ENCODE measurements around the gene MPHOSPH9. TPM values are rescaled to one million over a fixed set of nuclear protein-coding genes. Genes with fewer than 3 reads are reported as not detected.

Gene MPHOSPH9
- 14.9 and 22.2 TPM in 2 replicates for total RNA-seq

GRCh38 chr12:123232807-123233504 lies at the start of gene MPHOSPH9, which contains the start of gene MTRFR:
TSS of gene MPHOSPH9 (minus strand) at chr12:123233141. CDS start at chr12:123230364, 2,777 bp downstream.
TSS of gene MTRFR (plus strand) at chr12:123233436. CDS start at chr12:123253675, 20,239 bp downstream.

GRCh38 chr12:123150744-123151456 lies 82.0 kb downstream of the MPHOSPH9 start, which contains the start of gene PITPNM2:
TSS of gene PITPNM2 (minus strand) at chr12:123151090. CDS start at chr12:123034590, 116,500 bp downstream.

Other genes with a start within 250 kb of the MPHOSPH9 start
- gene PITPNM2, start 82.1 kb downstream of the MPHOSPH9 start, total RNA-seq, result 1.7 TPM in 2 replicates
- 6.0 and 11.1 TPM in 2 replicates for gene MTRFR, start 295 bp upstream of the MPHOSPH9 start, total RNA-seq
- gene CDK2AP1, start 38.7 kb upstream of the MPHOSPH9 start, total RNA-seq, result 65.4 and 77.4 TPM in 2 replicates
- gene SBNO1, start 131.7 kb upstream of the MPHOSPH9 start, total RNA-seq, result 23.9 and 26.9 TPM in 2 replicates
- 38.1 and 46.0 TPM in 2 replicates for gene KMT5A, start 151.0 kb upstream of the MPHOSPH9 start, total RNA-seq
- 3.0 and 3.9 TPM in 2 replicates for gene RILPL2, start 203.5 kb upstream of the MPHOSPH9 start, total RNA-seq
- gene SNRNP35, start 225.0 kb upstream of the MPHOSPH9 start, total RNA-seq, result 8.9 and 9.2 TPM in 2 replicates

Data from tracheal epithelial cell (primary cell).